ENCODE data around the gene FAM200B.

The FAM200B gene

GRCh38 chr4:15668566-15669435 lies 12.8 kb upstream of the FAM200B start:
- no peak for DNase-seq

- DNase-seq, result no peak
These were observed 11.1 kb upstream of the FAM200B start for GRCh38 chr4:15670576-15670975.

DNA sequence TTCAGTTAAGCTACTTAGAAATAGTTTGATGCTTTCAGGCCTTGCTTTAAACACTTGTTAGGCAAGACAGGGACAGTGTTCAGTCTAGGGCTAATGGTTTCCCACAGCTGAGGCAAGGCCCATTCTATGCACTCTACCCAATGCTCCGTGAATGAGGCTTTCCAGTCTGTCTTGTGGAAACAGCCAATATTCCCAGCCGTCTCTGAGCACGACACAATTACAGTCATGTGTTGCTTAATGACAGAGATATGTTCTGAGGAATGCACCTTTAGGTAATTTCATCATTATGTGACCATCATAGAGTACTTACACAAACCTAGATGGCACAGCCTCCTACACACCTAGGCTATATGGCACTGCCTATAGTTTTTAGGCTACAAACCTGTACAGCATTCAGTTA lies 9.5 kb upstream of the FAM200B start:
- no peak for DNase-seq

DNA sequence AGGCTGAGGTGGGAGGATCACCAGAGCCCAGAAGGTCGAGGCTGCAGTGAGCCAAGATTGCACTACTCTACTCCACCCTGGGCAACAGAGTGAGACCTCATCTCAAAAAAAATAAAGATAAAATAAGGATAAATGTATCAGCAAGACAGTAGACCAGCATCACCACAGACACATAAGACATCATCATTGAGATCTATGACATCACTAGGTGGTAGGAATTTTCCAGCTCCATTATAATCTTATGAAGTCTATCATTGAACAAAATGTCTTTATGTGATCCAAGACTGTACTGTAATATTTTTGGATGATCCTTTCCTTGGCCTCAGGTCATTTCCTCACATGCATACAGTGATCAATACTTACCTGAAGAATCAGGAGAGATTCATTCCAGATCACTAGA lies 8.3 kb upstream of the FAM200B start:
- DNase-seq, result no peak

GRCh38 chr4:15674046-15674445 lies 7.6 kb upstream of the FAM200B start:
- DNase-seq, result no peak

- DNase-seq, result no peak
These were observed 6.7 kb upstream of the FAM200B start for GRCh38 chr4:15674926-15675325.

DNA sequence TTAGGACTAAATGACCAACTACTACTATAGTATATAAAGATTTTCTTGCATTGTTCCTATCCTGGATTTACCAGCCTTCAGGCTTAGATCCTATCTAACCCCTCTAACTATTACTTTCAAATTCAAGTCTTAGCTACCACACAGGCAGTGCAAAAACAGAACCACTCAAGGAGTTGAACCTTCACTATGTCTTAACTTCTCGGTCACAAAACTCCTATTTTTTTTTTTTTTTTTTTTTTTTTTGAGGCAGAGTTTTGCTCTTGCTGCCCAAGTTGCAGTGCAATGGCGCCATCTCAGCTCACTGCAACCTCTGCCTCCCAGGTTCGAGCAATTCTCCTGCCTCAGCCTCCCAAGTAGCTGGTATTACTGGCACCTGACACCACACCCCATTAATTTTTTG lies 6.3 kb upstream of the FAM200B start:
- DNase-seq, result no peak

DNA sequence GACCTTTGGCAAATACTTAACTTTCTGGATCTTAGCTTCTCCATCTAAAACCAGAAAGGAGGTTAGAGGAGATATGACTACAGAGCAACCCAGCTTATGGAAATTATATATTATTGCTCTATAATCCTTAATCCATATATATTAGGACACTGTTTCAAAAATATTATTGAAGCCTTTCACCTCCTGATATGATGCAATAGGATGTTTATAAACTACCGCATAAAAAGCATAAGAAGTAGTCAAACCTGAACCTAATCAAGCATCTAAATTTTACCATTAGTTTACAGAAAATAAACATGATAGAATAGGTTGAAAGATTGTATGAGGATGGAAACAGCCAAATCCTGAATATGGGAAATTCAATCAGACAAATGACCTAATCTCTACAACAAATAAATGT lies 5.6 kb upstream of the FAM200B start:
- no peak for DNase-seq

- no peak for DNase-seq
These were observed 4.7 kb upstream of the FAM200B start for GRCh38 chr4:15676899-15677298.

- no peak for DNase-seq
These were observed 4.1 kb upstream of the FAM200B start for GRCh38 chr4:15677507-15677988.

DNA sequence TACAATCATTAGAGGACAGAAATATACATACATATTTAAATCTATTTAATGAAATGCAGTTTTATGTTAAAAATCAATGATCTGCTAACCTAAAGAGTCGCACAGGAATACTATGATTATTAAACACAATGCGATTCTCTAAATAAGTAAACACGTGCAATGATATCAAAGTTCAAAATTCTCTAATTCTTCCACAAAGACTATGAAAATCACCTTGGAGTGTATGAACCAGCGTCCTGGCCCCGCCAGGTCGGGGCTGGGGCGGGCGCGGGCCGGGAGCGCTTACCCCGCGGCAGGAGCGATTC lies 608 bp upstream of the FAM200B start:
- no peak for DNase-seq

- DNase-seq, result peak; percentile 73
These were observed 865 bp downstream of the FAM200B start for GRCh38 chr4:15682242-15683142.

- no peak for DNase-seq
These were observed 1.5 kb downstream of the FAM200B start for GRCh38 chr4:15683143-15683495.

GRCh38 chr4:15684498-15684897 lies 2.9 kb downstream of the FAM200B start:
- no peak for DNase-seq

DNA sequence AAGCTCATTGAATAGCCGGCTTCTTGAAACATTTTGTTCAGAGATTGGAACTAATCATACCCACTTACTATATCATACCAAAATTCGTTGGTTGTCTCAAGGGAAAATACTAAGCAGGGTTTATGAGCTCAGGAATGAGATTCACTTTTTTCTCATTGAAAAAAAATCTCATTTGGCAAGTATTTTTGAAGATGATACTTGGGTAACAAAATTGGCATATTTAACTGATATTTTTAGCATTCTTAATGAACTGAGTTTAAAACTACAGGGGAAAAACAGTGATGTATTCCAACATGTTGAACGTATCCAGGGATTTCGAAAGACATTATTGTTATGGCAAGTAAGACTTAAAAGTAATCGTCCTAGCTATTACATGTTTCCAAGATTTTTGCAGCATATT lies 6.4 kb downstream of the FAM200B start:
- no peak for DNase-seq

- no peak for DNase-seq
These were observed 7.9 kb downstream of the FAM200B start for GRCh38 chr4:15689540-15689939.

- no peak for DNase-seq
These were observed 8.6 kb downstream of the FAM200B start for GRCh38 chr4:15690020-15690809.

GRCh38 chr4:15691346-15692135 lies 9.9 kb downstream of the FAM200B start:
- DNase-seq, result peak; percentile 80

GRCh38 chr4:15692602-15693001 lies 11.0 kb downstream of the FAM200B start:
- DNase-seq, result no peak

- no peak for DNase-seq
These were observed 12.8 kb downstream of the FAM200B start for GRCh38 chr4:15694431-15694830.

DNA sequence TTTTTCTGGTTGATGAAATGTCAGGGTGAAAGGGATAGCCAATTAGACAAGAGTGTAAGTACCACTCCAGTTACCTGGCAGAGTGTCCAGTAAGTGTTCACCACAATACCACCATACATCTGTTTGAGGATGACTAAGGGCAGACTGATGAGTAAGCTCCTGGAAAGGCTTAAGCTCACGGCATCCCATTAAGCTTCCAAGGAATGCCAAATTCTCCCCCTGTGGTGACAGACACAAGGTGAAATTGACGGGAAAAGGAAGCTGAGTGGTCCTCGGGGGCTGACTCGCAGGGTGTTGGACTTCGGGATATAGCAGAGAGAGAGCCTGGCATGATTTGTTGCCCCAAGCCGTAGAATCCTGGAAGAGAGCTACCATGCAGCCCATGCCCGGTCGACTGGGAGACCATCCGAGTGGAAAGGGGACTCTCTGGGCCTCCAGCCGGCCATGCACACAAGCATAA lies 13.6 kb downstream of the FAM200B start:
- peak; percentile 61 for DNase-seq

DNA sequence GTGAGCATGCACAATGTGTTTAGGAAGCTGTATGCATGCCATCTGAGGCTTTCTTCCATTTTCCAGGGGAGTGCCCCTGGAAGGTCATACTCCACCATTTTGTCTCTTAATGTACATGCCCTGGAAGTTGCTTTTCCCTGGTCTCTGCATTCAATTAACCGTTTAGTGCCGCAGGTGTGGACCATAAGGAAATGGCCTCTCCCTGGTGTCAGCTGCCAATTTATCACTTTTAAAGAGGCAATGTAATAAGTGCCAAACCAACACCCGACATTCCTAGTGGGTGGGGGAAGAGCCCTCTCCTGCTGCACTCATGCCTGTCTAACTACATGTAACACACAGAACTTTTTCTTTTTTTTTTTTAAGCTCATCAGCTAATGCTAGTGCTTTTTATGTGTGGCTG lies 14.1 kb downstream of the FAM200B start:
- DNase-seq, result no peak

Data from NCI-H82 (cell line).